Activated CD4-positive, alpha-beta T cell treated with anti-CD3 and anti-CD28 coated beads, Interleukin-2, amount 50 U/mL, for 48 hours (primary cell): ENCODE data around the gene SPDL1.

Experiments
- DNase-seq, 2 experiments: peaks; one replicate each; pipeline ENCODE4 v3.0.0-alpha.2; 2020

The SPDL1 gene

DNA sequence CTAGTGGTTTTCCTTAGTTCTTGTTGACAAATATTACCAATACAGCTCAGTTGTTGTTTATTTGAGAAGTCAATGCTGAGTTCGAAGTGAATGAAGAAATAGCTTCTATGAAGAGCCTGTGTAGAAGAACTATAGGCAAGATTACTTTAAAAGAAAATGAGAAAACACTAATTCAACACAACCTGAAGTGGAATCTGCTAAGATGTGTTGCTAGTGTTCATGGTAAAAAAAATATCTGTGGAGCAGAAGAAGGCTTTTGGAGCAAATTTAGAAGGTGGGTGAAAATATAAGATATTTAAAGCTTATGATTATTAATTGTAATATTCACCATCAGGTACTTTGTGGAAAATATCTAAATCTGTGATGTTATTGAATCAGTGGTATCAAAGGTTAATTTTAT lies 51.0 kb downstream of the SPDL1 start:
- DNase-seq = no peak

DNA sequence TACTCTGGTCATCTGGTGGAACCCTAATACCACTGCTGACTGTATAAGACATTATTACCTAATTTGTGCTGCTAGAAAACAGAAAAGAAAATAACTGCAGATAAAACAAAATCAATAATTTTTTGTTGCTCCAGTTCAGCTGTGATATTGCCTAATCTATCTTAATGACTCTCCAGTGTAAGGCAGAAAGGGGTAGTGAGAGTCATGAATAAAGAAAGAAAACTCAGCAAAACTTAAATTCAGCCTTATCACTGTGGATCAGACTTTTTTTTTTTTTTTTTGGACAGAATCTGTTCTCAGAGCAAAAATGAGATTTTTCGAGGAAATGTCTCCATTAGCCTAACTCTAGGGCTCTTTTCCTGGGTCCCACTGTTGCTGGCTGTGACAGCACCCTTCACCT lies 52.4 kb downstream of the SPDL1 start:
- DNase-seq = no peak

DNA sequence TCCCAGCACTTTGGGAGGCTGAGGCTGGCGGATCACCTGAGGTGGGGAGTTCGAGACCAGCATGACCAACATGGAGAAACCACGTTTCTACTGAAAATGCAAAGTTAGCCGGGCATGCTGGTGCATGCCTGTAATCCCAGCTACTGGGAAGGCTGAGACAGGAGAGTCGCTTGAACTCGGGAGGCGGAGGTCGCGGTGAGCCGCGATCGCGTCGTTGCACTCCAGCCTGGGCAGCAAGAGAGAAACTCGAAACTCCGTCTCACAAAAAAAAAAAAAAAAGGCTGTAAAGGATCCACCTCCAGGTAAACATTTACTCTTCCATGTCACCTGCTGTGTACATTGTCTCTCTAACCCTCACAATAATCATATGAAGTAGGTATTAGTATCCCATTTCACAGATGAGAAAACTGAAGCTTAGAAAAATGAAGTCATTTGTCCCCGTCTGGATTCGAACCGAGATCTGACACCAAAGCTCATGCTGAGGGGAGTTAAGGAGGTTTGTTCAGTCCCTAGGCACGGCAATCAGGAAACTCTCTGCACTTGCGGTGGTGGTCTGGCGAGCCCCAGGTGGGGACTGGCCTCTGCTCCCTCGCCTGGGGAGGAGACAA lies 53.0 kb downstream of the SPDL1 start:
- no peak for DNase-seq

- peak; percentile 71 to 82 for DNase-seq
These were observed 53.5 kb downstream of the SPDL1 start, which contains the start of gene DOCK2 for GRCh38 chr5:169637085-169637548. Gene DOCK2, plus strand, starts transcription at chr5:169637275. Its CDS starts 52 bp downstream, at chr5:169637327.

DNA sequence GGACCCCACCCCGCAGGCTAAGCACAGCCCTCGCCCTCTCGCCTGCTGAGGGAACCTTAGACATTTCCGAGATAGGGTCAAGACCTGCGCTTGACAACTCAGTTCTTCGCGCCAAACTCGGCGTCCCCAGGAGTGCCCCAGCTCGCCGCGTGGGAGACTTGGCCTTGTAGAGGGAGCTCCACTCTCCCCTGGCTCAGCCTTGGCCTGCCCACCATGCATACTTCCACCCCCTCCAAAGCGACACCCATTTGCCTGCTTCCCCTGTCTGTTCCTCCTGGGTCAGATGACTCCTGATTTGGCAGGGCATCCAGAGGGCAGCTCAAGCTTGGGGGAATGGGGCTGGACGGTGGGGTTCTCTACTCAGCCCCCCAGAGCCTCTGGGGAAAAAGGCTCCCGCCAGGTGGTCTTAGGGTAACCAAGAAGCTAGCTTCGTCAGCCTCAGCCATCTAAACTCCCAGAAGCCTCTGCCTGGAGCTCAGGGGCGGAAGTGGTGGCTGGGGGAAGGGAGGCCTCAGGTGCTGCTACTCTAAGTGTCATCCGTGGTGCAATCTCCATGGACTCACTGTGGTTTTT lies 54.1 kb downstream of the SPDL1 start:
- peak; percentile 76 to 81 for DNase-seq

DNA sequence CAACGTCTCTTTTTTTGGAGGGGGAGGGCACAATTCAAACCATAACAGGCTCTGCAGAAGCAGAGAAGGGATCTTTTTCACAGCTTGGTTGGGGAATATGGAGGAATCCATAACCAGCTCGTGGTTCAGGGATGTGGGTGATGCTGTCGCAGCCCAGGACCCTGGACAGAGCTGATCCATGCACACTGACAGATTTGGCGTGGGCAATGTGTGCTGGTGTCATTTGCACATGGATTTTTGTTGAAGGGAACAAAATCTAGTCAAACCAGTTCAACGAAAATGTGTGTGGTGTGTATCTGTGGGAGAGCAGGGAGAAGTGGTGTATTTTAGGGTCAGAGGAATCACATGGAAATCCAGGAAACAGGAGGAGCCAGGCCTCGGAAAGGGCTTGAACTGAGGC lies 57.7 kb downstream of the SPDL1 start:
- DNase-seq = no peak

DNA sequence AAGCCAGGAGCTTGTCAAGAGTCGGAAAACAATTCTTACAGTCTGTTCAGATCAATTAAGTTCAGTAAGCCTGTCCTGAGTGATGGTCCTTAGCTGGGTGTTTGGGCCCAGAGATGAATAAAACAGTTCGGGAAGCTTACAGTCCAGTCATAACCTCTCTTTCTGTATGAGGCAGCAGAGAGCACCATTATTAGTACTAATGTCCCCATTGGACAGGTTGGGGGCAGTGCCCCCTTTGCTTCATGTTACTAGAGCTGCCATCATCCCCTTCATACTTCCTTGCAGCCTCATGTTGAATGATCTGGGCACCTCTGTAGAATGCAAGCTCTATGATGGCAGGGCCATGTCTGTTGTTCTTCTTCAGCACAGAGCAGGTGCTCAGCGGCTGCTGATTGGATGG lies 63.3 kb downstream of the SPDL1 start:
- no peak for DNase-seq

- no peak for DNase-seq
These were observed 64.0 kb downstream of the SPDL1 start for GRCh38 chr5:169647566-169647965.

DNA sequence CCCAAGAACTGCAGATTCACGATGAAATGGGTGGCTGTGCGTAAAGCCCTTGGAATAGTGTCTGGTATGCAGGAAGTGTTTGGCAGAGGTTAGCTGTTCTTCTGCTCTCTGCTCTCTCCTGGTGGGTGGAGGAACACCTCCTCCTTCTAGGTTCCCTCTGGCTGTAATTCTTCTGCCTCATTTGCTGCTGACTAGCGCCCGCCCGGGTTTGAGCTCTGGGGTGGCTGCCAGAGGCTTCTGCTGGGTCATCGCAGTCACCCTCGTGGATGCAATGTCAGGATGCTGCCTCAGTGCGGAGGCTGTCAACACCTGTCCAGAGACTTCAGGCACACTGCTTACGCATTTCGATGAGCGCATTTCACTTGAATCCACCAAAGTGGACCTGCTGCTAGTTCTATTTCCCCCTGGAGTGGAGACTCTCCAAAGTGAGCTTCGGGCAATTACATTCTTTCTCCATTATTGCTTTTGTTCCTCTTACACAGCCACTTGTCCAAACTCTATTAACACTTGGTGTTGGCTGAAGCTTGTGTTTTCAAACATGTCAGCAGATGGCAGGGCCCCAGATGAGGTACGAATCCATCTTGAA lies 65.2 kb downstream of the SPDL1 start:
- no peak for DNase-seq

DNA sequence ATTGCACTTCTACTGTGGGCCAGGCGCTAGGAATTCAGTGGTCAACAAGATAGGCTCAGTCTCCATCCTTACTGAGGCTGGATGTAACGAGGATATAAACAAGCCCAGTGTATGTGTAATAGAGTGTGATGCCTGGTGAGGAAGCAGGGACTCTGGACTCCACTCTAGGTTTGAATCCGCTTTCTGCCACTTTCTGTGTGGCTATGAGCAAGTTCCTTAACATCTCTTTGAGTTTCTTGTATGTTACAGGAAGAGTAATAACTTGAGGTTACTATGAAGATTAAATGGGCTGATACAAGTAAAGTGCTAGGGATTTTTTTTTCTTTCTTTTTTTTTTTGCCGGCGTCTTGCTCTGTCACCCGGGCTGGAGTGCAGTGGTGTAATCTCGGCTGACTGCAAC lies 65.9 kb downstream of the SPDL1 start:
- DNase-seq = peak in 1 of 2 experiments; percentile 42

DNA sequence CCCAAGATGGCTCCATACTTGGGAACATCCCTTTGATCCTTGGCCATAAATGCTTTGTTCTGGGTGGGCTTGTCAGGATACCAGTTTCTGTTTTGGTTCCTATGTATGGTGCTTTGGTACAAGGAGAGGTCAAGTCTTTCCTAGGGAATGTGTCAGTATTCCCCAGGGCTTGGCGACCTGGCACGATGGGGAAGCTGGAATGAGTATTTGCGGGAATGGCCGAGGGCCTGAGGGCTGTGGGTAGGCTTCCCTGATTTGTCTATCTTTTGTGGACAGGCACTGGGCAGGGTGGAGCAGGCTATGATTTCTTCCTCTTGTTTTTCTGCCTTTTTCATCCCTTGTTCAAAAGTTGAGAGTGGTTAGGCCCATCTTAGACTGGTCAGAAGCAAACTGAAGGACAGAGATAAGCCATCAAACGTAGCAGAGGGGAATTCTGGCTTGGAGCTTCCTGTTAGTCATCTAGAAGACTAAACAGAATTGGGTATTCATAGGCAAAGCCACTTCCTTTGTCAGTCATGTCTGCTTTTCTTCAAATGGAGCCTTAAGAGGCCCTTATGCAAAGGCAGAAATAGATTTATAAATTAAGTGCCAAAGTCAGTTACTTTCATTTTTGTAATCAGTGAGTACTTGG lies 67.2 kb downstream of the SPDL1 start:
- DNase-seq = peak in 1 of 2 experiments; percentile 39

GRCh38 chr5:169651526-169651925 lies 68.0 kb downstream of the SPDL1 start:
- no peak for DNase-seq

DNA sequence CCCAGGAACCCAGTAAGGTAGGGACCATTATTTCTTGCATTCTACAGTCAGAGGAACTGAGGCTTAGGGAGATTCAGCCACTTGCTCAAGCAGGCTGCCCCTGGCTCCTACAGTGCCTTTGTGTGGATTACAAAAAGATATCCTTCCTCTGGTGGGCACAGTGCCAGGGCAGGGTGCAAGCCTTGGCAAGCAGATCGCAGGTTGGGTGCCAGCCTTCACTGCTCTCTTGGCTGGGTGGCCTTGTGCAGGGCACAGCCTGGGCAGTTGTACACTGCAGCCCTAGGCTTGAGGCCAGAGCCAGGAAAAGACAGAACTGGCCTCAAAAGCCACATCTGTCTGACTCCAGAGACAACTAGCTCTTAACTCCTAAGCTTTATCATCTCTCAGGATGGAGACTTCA lies 68.5 kb downstream of the SPDL1 start:
- DNase-seq = no peak

DNA sequence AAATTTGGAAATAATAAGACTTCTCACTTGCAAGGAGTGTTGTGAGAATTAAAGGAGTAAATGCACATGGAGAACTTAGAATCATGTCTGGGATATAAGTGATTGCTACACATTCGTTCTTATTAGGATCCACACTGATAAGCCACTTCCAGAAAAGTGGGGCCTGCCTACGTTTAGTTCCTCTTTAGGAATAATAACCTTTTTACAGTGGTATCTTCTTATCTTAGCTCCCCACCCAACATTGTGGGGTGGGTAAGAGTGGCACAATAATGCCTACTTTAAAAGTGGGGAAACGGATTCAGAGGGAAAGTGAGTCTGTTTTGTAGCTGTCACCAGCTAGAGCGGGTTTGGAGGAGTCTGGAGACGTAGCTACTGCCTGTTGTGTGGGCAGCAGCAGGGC lies 69.5 kb downstream of the SPDL1 start:
- DNase-seq = no peak
